Activated gamma-delta T cell (primary cell): Measurements from ENCODE around the gene CMTM2.
"Not testable (repeated sequence)": the region's sequence is repeated elsewhere in the genome, so short reads cannot be mapped to it uniquely, and the experiment has no call there.

Source experiments
- DNase-seq: peaks from one replicate; lab custom pipeline; 2025; lab: John Stamatoyannopoulos, UW

The CMTM2 gene

GRCh38 chr16:66552286-66553177 is 26.7 kb upstream of the CMTM2 start, which contains the start of gene CKLF:
Gene CKLF (plus strand): TSS chr16:66552576. CDS start chr16:66552716, 140 bp downstream.
- DNase-seq = peak; percentile 81

GRCh38 chr16:66553223-66553622 is 26.0 kb upstream of the CMTM2 start:
- DNase-seq = no peak

- no peak for DNase-seq
These were observed 25.2 kb upstream of the CMTM2 start for GRCh38 chr16:66554021-66554420.

DNA sequence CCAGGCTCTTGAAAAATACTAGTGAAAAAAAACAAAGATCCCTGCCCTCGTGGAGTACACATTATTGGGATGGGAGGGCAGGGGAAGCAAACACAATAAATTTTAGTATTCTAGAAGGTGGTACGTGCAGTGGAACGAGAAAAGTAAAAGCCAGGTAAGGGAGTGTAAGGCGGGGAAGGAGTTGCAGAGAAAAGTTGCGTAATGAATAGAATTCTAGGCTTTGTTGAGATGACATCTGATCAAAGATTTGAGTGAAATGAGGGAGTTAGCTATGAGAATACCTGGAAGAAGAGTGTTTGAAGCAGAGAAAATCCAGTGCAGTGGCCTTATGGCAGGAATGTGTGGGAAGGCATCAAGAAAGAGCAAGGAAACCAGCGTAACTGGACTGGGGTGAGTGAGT is 24.8 kb upstream of the CMTM2 start:
- DNase-seq = no peak

DNA sequence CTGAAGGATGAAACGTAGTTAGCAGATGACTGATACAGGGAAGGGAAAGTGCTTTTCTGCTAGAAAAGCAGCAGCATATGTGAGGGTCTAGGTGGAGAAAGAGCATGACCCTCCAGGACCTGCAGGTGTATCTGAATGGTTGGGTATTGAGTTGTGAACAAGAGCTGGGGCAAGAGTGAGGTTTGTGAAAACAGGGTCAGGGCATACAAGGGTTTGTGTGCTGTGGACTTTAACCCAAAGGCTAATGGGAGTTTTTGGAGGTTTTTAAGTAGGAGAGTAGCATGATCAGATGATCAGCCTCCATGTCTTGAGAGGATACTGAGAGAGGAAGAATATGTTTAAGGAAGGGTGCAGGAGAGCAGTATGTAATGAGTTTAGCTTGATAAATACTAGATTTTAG is 19.2 kb upstream of the CMTM2 start:
- DNase-seq = no peak

GRCh38 chr16:66561381-66562080 is 17.7 kb upstream of the CMTM2 start:
- DNase-seq = no peak

- no peak for DNase-seq
These were observed 16.9 kb upstream of the CMTM2 start for GRCh38 chr16:66562409-66562808.

DNA sequence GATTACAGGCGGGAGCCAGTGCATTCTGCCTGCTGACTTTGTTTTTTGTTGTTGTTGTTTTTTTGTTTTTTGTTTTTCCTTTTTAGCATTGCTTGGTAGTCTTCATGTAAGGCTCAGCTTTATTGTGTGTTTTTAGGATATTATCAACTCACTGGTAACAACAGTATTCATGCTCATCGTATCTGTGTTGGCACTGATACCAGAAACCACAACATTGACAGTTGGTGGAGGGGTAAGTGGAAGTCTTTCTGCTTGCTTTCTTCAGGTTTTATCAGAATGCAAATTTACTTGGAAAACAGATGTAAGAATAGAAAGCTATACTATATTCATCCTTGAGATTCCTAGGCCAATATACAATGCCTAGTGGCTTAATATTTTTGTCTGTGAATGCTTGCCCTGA is 16.3 kb upstream of the CMTM2 start:
- DNase-seq = no peak

DNA sequence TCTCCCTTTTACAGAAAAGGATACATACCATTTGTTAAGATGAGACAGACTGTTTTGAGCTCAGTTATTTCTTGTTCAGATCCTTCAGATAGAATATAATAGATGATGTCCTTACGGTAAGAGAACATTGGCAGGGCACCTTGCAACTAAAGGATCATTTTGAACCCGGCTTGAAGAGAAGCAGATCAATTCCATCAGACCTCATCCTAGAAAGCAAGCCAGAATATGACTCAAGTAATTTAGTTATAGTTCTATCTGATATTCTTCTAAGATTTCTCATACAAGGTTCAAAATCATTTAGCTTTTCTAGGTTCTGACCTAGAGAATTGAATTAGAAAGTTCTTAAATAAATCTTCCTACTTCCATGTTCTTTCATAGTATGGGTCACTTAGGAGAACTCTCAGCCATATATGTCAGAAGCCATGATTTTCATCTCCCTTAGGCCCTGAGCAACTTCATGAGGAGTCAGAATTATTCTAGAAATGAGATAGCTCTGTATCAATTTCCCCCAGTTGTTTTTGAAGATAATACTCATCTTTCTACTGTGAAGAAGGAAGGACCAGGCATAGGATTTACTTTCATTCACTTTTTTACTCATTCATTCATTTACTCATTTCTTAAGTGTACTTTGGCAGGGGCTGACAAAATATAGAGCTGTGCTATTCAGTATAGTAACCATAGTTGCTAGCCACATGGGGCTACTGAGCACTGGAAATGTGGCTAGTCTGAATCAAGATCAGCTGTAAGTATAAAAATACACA is 15.5 kb upstream of the CMTM2 start:
- DNase-seq = no peak

GRCh38 chr16:66566051-66566901 is 13.0 kb upstream of the CMTM2 start, which contains the start of gene CMTM1:
Gene CMTM1 (plus strand): TSS chr16:66566439. CDS start chr16:66566514, 75 bp downstream.
- DNase-seq = no peak

DNA sequence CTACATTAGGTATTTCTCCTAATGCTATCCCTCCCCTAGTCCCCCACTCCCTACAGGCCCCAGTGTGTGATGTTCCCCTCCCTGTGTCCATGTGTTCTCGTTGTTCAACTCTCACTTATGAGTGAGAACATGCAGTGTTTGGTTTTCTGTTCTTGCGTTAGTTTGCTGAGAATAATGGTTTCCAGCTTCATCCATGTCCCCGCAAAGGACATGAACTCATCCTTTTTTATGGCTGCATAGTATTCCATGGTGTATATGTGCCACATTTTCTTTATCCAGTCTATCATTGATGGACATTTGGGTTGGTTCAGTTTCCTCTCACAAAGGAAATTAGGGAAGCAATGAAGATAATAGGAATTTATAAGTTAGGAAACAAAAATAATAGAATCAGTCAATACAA is 12.0 kb upstream of the CMTM2 start:
- not testable (repeated sequence) for DNase-seq

- DNase-seq = no peak
These were observed 10.9 kb upstream of the CMTM2 start for GRCh38 chr16:66568355-66568754.

- no peak for DNase-seq
These were observed 10.1 kb upstream of the CMTM2 start for GRCh38 chr16:66569131-66569530.

GRCh38 chr16:66569827-66570405 is 9.3 kb upstream of the CMTM2 start:
- no peak for DNase-seq

- DNase-seq = no peak
These were observed 6.9 kb upstream of the CMTM2 start for GRCh38 chr16:66572356-66572755.

GRCh38 chr16:66574081-66574480 is 5.2 kb upstream of the CMTM2 start:
- no peak for DNase-seq

DNA sequence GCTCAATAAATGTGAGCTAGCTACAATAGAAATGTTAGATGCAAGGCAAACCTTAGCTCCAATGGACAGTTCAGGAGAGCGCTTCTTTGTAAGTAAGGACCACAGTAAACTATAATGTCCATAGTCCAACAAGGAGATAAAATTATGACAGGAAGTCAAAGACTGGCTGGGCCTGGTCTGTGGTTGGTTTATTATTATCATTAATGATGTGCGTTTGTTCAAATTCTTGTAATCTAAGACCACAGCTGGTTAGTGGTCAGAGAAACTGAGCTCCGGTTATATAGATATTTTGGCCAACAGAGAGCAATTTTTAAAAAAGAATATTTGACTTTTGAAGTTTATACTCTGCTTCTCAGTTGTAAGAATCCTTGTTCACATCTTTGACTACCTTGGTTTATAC is 4.7 kb upstream of the CMTM2 start:
- no peak for DNase-seq

GRCh38 chr16:66575060-66575459 is 4.2 kb upstream of the CMTM2 start:
- DNase-seq = no peak

DNA sequence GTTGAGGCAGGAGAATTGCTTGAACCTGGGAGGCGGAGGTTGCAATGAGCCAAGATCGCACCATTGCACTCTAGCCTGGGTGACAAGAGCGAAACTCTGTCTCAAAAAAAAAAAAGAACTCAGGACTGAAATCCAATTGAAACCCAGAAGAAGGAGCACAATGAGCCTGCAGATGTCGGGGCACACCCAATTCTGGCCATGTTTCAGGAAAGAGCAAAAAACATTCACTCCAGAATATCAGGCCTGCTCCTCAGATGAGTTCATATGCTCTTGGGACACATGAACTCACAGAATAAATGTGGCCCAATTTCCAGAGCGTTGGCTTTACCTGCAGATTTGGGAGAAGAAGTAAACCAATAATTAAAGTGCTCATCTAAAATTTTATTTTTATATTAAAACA is 3.0 kb upstream of the CMTM2 start:
- DNase-seq = no peak

- DNase-seq = no peak
These were observed 1.4 kb downstream of the CMTM2 start for GRCh38 chr16:66580605-66581209.
